ENCODE measurements around the gene UQCRC1. TPM values are rescaled to one million over a fixed set of nuclear protein-coding genes. Genes with fewer than 3 reads are reported as not detected.

UQCRC1 gene
- total RNA-seq, 1 donor from 2014 or later, result 190 TPM

- Mint-ChIP-seq H3K27ac (ENCODE audit: unreplicated experiment) (no peak overlapping the region), H3K27me3 (ENCODE audit: low read depth, unreplicated experiment) (no peaks in the 10 kb centered on the region), H3K4me1 (ENCODE audit: low read depth, unreplicated experiment) (peaks cover 7% of the 10 kb centered on the region), H3K4me3 (ENCODE audit: unreplicated experiment) (no peak overlapping the region), H3K9me3 (ENCODE audit: unreplicated experiment) (no peaks in the 10 kb centered on the region), H3K36me3 (ENCODE audit: low read depth, unreplicated experiment) (peaks cover 40% of the 10 kb centered on the region)
- Histone ChIP-seq H4K20me1 (ENCODE audit: insufficient read depth, low read length) (peaks cover 34% of the 10 kb centered on the region), H3K36me3 (ENCODE audit: insufficient read depth, low read length) (peaks cover 6% of the 10 kb centered on the region), H3K4me2 (ENCODE audit: low read length) (no peak overlapping the region), H3K4me3 (ENCODE audit: insufficient read depth, low read depth, low read length) (no peak overlapping the region), H3K27ac (ENCODE audit: low read depth, low read length) (no peak overlapping the region), H3K27me3 (ENCODE audit: insufficient read depth, low read length) (no peaks in the 10 kb centered on the region), H3K9me3 (ENCODE audit: insufficient read depth, low read depth, low read length) (no peaks in the 10 kb centered on the region), H3K4me1 (ENCODE audit: insufficient read depth, low read length) (peaks cover 9% of the 10 kb centered on the region), H2AFZ (ENCODE audit: low read depth, low read length) (no peak overlapping the region), H3K9ac (ENCODE audit: low read length) (no peak overlapping the region), H3K79me2 (ENCODE audit: insufficient read depth, low read length) (peaks cover 22% of the 10 kb centered on the region)
- TF ChIP-seq, protein P1, sequence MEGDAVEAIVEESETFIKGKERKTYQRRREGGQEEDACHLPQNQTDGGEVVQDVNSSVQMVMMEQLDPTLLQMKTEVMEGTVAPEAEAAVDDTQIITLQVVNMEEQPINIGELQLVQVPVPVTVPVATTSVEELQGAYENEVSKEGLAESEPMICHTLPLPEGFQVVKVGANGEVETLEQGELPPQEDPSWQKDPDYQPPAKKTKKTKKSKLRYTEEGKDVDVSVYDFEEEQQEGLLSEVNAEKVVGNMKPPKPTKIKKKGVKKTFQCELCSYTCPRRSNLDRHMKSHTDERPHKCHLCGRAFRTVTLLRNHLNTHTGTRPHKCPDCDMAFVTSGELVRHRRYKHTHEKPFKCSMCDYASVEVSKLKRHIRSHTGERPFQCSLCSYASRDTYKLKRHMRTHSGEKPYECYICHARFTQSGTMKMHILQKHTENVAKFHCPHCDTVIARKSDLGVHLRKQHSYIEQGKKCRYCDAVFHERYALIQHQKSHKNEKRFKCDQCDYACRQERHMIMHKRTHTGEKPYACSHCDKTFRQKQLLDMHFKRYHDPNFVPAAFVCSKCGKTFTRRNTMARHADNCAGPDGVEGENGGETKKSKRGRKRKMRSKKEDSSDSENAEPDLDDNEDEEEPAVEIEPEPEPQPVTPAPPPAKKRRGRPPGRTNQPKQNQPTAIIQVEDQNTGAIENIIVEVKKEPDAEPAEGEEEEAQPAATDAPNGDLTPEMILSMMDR (IDR thresholded peaks at IDR 0.05; ENCODE audit: insufficient read depth, low read depth, low read length), result no peak
- no peak for TF ChIP-seq EZH2 (IDR thresholded peaks at IDR 0.05; ENCODE audit: insufficient read depth, low read length)
- DNase-seq (ENCODE audit: low read depth) (no peak), FAIRE-seq (no peak)
Measured at GRCh38 chr3:48630833-48631232, 21.4 kb upstream of the UQCRC1 start.

DNA sequence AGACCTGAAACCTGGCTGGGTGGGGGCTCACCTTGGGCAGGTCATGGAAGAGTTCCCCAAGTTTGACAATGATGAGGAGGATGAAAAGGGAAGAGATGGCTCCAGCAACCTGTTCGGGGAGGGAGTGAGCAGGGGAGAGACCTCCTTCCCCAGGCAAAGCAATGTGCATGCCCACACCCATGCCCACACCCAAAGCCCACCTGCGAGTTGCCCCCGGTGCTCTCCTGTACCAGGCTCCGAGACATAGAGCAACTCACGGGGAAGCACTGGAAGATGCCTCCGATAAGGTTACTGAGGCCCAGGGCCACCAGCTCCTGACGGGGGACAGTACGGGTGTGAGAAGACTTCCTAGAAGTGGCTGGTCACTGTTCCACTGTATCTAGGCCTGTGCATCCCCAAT is 21.0 kb upstream of the UQCRC1 start:
- no peak overlapping the region for H3K27ac ChIP-seq (ENCODE audit: low read depth, low read length)
- H3K36me3 ChIP-seq (ENCODE audit: insufficient read depth, low read length), result peaks cover 6% of the 10 kb centered on the region
- no peak overlapping the region for H3K9ac ChIP-seq (ENCODE audit: low read length)
- TF ChIP-seq, protein P1 (IDR thresholded peaks at IDR 0.05; ENCODE audit: insufficient read depth, low read depth, low read length), result no peak
- no peak for TF ChIP-seq EZH2 (IDR thresholded peaks at IDR 0.05; ENCODE audit: insufficient read depth, low read length)
- no peak overlapping the region for H3K4me3 ChIP-seq (ENCODE audit: insufficient read depth, low read depth, low read length)
- peaks cover 34% of the 10 kb centered on the region for H4K20me1 ChIP-seq (ENCODE audit: insufficient read depth, low read length)
- no peaks in the 10 kb centered on the region for H3K27me3 ChIP-seq (ENCODE audit: insufficient read depth, low read length)
- H3K4me2 ChIP-seq (ENCODE audit: low read length), result no peak overlapping the region
- H3K9me3 Mint-ChIP-seq (ENCODE audit: unreplicated experiment), result no peaks in the 10 kb centered on the region
- H3K4me3 Mint-ChIP-seq (ENCODE audit: unreplicated experiment), result peak overlapping the region; percentile 66
- DNase-seq (ENCODE audit: low read depth) (no peak), FAIRE-seq (no peak)
- no peak overlapping the region for H3K27ac Mint-ChIP-seq (ENCODE audit: unreplicated experiment)
- H3K4me1 Mint-ChIP-seq (ENCODE audit: low read depth, unreplicated experiment), result peaks cover 7% of the 10 kb centered on the region
- H3K4me1 ChIP-seq (ENCODE audit: insufficient read depth, low read length), result peaks cover 6% of the 10 kb centered on the region
- no peak overlapping the region for H2AFZ ChIP-seq (ENCODE audit: low read depth, low read length)
- H3K79me2 ChIP-seq (ENCODE audit: insufficient read depth, low read length), result peaks cover 22% of the 10 kb centered on the region
- H3K36me3 Mint-ChIP-seq (ENCODE audit: low read depth, unreplicated experiment), result peaks cover 40% of the 10 kb centered on the region
- H3K27me3 Mint-ChIP-seq (ENCODE audit: low read depth, unreplicated experiment), result no peaks in the 10 kb centered on the region
- no peaks in the 10 kb centered on the region for H3K9me3 ChIP-seq (ENCODE audit: insufficient read depth, low read depth, low read length)

DNA sequence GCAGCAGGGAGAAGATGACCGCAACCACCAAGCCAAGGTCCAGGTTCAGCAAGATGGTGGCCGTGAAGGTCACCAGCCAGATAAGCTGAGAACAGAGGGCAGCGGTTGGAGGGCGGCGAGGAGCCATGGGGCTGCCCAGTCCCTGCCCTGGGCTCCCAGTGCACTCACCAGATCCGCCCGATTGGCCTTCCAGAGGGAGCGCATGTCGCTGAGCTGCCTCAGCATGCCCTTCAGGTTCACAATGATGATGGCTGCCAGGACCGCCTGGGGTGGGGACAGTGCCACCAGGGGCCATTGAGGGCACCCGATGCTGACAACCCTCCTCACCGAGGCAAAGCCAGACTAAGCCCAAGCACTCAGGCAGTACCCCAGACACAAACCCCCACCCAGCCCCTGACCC is 20.4 kb upstream of the UQCRC1 start:
- no peaks in the 10 kb centered on the region for H3K9me3 Mint-ChIP-seq (ENCODE audit: unreplicated experiment)
- Histone ChIP-seq H3K4me2 (ENCODE audit: low read length) (no peak overlapping the region), H2AFZ (ENCODE audit: low read depth, low read length) (no peak overlapping the region), H3K36me3 (ENCODE audit: insufficient read depth, low read length) (peaks cover 6% of the 10 kb centered on the region), H4K20me1 (ENCODE audit: insufficient read depth, low read length) (peaks cover 34% of the 10 kb centered on the region), H3K9ac (ENCODE audit: low read length) (no peak overlapping the region), H3K79me2 (ENCODE audit: insufficient read depth, low read length) (peaks cover 20% of the 10 kb centered on the region), H3K27ac (ENCODE audit: low read depth, low read length) (no peak overlapping the region), H3K9me3 (ENCODE audit: insufficient read depth, low read depth, low read length) (no peaks in the 10 kb centered on the region), H3K4me3 (ENCODE audit: insufficient read depth, low read depth, low read length) (no peak overlapping the region), H3K4me1 (ENCODE audit: insufficient read depth, low read length) (peaks cover 6% of the 10 kb centered on the region), H3K27me3 (ENCODE audit: insufficient read depth, low read length) (no peaks in the 10 kb centered on the region)
- peaks cover 45% of the 10 kb centered on the region for H3K36me3 Mint-ChIP-seq (ENCODE audit: low read depth, unreplicated experiment)
- TF ChIP-seq, protein P1 (IDR thresholded peaks at IDR 0.05; ENCODE audit: insufficient read depth, low read depth, low read length), result no peak
- TF ChIP-seq EZH2 (IDR thresholded peaks at IDR 0.05; ENCODE audit: insufficient read depth, low read length), result no peak
- H3K27me3 Mint-ChIP-seq (ENCODE audit: low read depth, unreplicated experiment), result no peaks in the 10 kb centered on the region
- no peak overlapping the region for H3K4me3 Mint-ChIP-seq (ENCODE audit: unreplicated experiment)
- DNase-seq (ENCODE audit: low read depth) (no peak), FAIRE-seq (no peak)
- H3K27ac Mint-ChIP-seq (ENCODE audit: unreplicated experiment), result no peak overlapping the region
- peaks cover 7% of the 10 kb centered on the region for H3K4me1 Mint-ChIP-seq (ENCODE audit: low read depth, unreplicated experiment)

Data from astrocyte (in vitro differentiated cells and primary cell).